ENCODE data around the gene NEURL3.

NEURL3 gene

GRCh38 chr2:96523659-96524481, 18.7 kb upstream of the NEURL3 start:
- H3K27me3 ChIP-seq (ENCODE audit: insufficient read depth, low read length) = peaks cover 41% of the 10 kb centered on the region
- no peaks in the 10 kb centered on the region; the same call in 1 of the 2 replicates for H3K4me1 ChIP-seq (ENCODE audit: insufficient read depth, low read length)
- H3K36me3 ChIP-seq (ENCODE audit: insufficient read depth, low read depth, low read length) = no peaks in the 10 kb centered on the region
- H3K9ac ChIP-seq (ENCODE audit: low read depth, low read length) = no peak overlapping the region
- H3K9me3 ChIP-seq (ENCODE audit: insufficient read depth, low read depth, low read length) = no peaks in the 10 kb centered on the region
- no peak overlapping the region for H3K27ac ChIP-seq (ENCODE audit: low read length)
- no peak overlapping the region for H3K4me3 ChIP-seq (ENCODE audit: low read length)

- Histone ChIP-seq H3K27me3 (ENCODE audit: insufficient read depth, low read length) (peaks cover 28% of the 10 kb centered on the region), H3K4me3 (ENCODE audit: low read length) (no peak overlapping the region), H3K4me1 (ENCODE audit: insufficient read depth, low read length) (no peaks in the 10 kb centered on the region; the same call in 1 of the 2 replicates), H3K27ac (ENCODE audit: low read length) (no peak overlapping the region), H3K36me3 (ENCODE audit: insufficient read depth, low read depth, low read length) (no peaks in the 10 kb centered on the region), H3K9ac (ENCODE audit: low read depth, low read length) (no peak overlapping the region), H3K9me3 (ENCODE audit: insufficient read depth, low read depth, low read length) (no peaks in the 10 kb centered on the region)
Observed at GRCh38 chr2:96522304-96523203, 17.4 kb upstream of the NEURL3 start.

- H3K4me3 ChIP-seq (ENCODE audit: low read length) = no peak overlapping the region
- H3K27ac ChIP-seq (ENCODE audit: low read length) = no peak overlapping the region
- peaks cover 17% of the 10 kb centered on the region for H3K27me3 ChIP-seq (ENCODE audit: insufficient read depth, low read length)
- peaks cover 4% of the 10 kb centered on the region; the same call in 1 of the 2 replicates for H3K9me3 ChIP-seq (ENCODE audit: insufficient read depth, low read depth, low read length)
- no peaks in the 10 kb centered on the region for H3K4me1 ChIP-seq (ENCODE audit: insufficient read depth, low read length)
- no peak overlapping the region for H3K9ac ChIP-seq (ENCODE audit: low read depth, low read length)
- no peaks in the 10 kb centered on the region for H3K36me3 ChIP-seq (ENCODE audit: insufficient read depth, low read depth, low read length)
Observed at GRCh38 chr2:96521219-96521618, 16.1 kb upstream of the NEURL3 start.

- Histone ChIP-seq H3K36me3 (ENCODE audit: insufficient read depth, low read depth, low read length) (no peaks in the 10 kb centered on the region), H3K4me3 (ENCODE audit: low read length) (no peak overlapping the region), H3K4me1 (ENCODE audit: insufficient read depth, low read length) (no peaks in the 10 kb centered on the region), H3K27ac (ENCODE audit: low read length) (no peak overlapping the region), H3K9ac (ENCODE audit: low read depth, low read length) (no peak overlapping the region), H3K9me3 (ENCODE audit: insufficient read depth, low read depth, low read length) (peaks cover 4% of the 10 kb centered on the region; the same call in 1 of the 2 replicates), H3K27me3 (ENCODE audit: insufficient read depth, low read length) (peaks cover 12% of the 10 kb centered on the region)
Observed at GRCh38 chr2:96520697-96521096, 15.5 kb upstream of the NEURL3 start.

GRCh38 chr2:96520231-96520630, 15.1 kb upstream of the NEURL3 start:
- no peak overlapping the region for H3K4me3 ChIP-seq (ENCODE audit: low read length)
- H3K36me3 ChIP-seq (ENCODE audit: insufficient read depth, low read depth, low read length) = no peaks in the 10 kb centered on the region
- no peaks in the 10 kb centered on the region for H3K4me1 ChIP-seq (ENCODE audit: insufficient read depth, low read length)
- no peak overlapping the region for H3K9ac ChIP-seq (ENCODE audit: low read depth, low read length)
- H3K9me3 ChIP-seq (ENCODE audit: insufficient read depth, low read depth, low read length) = peaks cover 4% of the 10 kb centered on the region; the same call in 1 of the 2 replicates
- H3K27me3 ChIP-seq (ENCODE audit: insufficient read depth, low read length) = peaks cover 8% of the 10 kb centered on the region; the same call in 1 of the 2 replicates
- no peak overlapping the region for H3K27ac ChIP-seq (ENCODE audit: low read length)

GRCh38 chr2:96517079-96517478, 11.9 kb upstream of the NEURL3 start:
- Histone ChIP-seq H3K27me3 (ENCODE audit: insufficient read depth, low read length) (no peaks in the 10 kb centered on the region), H3K4me1 (ENCODE audit: insufficient read depth, low read length) (no peaks in the 10 kb centered on the region), H3K4me3 (ENCODE audit: low read length) (no peak overlapping the region), H3K36me3 (ENCODE audit: insufficient read depth, low read depth, low read length) (no peaks in the 10 kb centered on the region), H3K9me3 (ENCODE audit: insufficient read depth, low read depth, low read length) (peaks cover 4% of the 10 kb centered on the region; the same call in 1 of the 2 replicates), H3K9ac (ENCODE audit: low read depth, low read length) (no peak overlapping the region), H3K27ac (ENCODE audit: low read length) (no peak overlapping the region)

- H3K27me3 ChIP-seq (ENCODE audit: insufficient read depth, low read length) = peaks cover 19% of the 10 kb centered on the region
- H3K9me3 ChIP-seq (ENCODE audit: insufficient read depth, low read depth, low read length) = peaks cover 4% of the 10 kb centered on the region; the same call in 1 of the 2 replicates
- no peak overlapping the region for H3K27ac ChIP-seq (ENCODE audit: low read length)
- no peaks in the 10 kb centered on the region for H3K4me1 ChIP-seq (ENCODE audit: insufficient read depth, low read length)
- no peak overlapping the region for H3K4me3 ChIP-seq (ENCODE audit: low read length)
- no peaks in the 10 kb centered on the region for H3K36me3 ChIP-seq (ENCODE audit: insufficient read depth, low read depth, low read length)
- H3K9ac ChIP-seq (ENCODE audit: low read depth, low read length) = no peak overlapping the region
Observed at GRCh38 chr2:96514521-96514920, 9.4 kb upstream of the NEURL3 start.

GRCh38 chr2:96512341-96512740, 7.2 kb upstream of the NEURL3 start:
- no peaks in the 10 kb centered on the region for H3K36me3 ChIP-seq (ENCODE audit: insufficient read depth, low read depth, low read length)
- H3K4me3 ChIP-seq (ENCODE audit: low read length) = no peak overlapping the region
- no peak overlapping the region for H3K27ac ChIP-seq (ENCODE audit: low read length)
- H3K9ac ChIP-seq (ENCODE audit: low read depth, low read length) = no peak overlapping the region
- peaks cover 2% of the 10 kb centered on the region; the same call in 1 of the 2 replicates for H3K9me3 ChIP-seq (ENCODE audit: insufficient read depth, low read depth, low read length)
- H3K4me1 ChIP-seq (ENCODE audit: insufficient read depth, low read length) = no peaks in the 10 kb centered on the region
- H3K27me3 ChIP-seq (ENCODE audit: insufficient read depth, low read length) = peaks cover 31% of the 10 kb centered on the region

- H3K9me3 ChIP-seq (ENCODE audit: insufficient read depth, low read depth, low read length) = no peaks in the 10 kb centered on the region
- no peaks in the 10 kb centered on the region for H3K36me3 ChIP-seq (ENCODE audit: insufficient read depth, low read depth, low read length)
- no peak overlapping the region for H3K4me3 ChIP-seq (ENCODE audit: low read length)
- H3K4me1 ChIP-seq (ENCODE audit: insufficient read depth, low read length) = no peaks in the 10 kb centered on the region
- peaks cover 31% of the 10 kb centered on the region for H3K27me3 ChIP-seq (ENCODE audit: insufficient read depth, low read length)
- no peak overlapping the region for H3K9ac ChIP-seq (ENCODE audit: low read depth, low read length)
- H3K27ac ChIP-seq (ENCODE audit: low read length) = no peak overlapping the region
Observed at GRCh38 chr2:96511851-96512250, 6.7 kb upstream of the NEURL3 start.

- Histone ChIP-seq H3K36me3 (ENCODE audit: insufficient read depth, low read depth, low read length) (no peaks in the 10 kb centered on the region), H3K27ac (ENCODE audit: low read length) (no peak overlapping the region), H3K9me3 (ENCODE audit: insufficient read depth, low read depth, low read length) (no peaks in the 10 kb centered on the region), H3K9ac (ENCODE audit: low read depth, low read length) (no peak overlapping the region), H3K4me1 (ENCODE audit: insufficient read depth, low read length) (no peaks in the 10 kb centered on the region), H3K4me3 (ENCODE audit: low read length) (no peak overlapping the region), H3K27me3 (ENCODE audit: insufficient read depth, low read length) (peaks cover 31% of the 10 kb centered on the region)
Observed at GRCh38 chr2:96510931-96511595, 5.9 kb upstream of the NEURL3 start.

- Histone ChIP-seq H3K9me3 (ENCODE audit: insufficient read depth, low read depth, low read length) (no peaks in the 10 kb centered on the region), H3K27me3 (ENCODE audit: insufficient read depth, low read length) (peaks cover 31% of the 10 kb centered on the region), H3K36me3 (ENCODE audit: insufficient read depth, low read depth, low read length) (no peaks in the 10 kb centered on the region), H3K27ac (ENCODE audit: low read length) (no peak overlapping the region), H3K4me1 (ENCODE audit: insufficient read depth, low read length) (no peaks in the 10 kb centered on the region), H3K4me3 (ENCODE audit: low read length) (peak overlapping the region; percentile 55; the same call in 1 of the 2 replicates), H3K9ac (ENCODE audit: low read depth, low read length) (peak overlapping the region; percentile 15; the same call in 1 of the 2 replicates)
Observed at GRCh38 chr2:96509847-96510230, 4.7 kb upstream of the NEURL3 start.

All from iPS-20b (cell line).